Prostate gland (tissue), 2 donors: ENCODE data around the gene IFT27.

Experiments used
- CTCF ChIP-seq, 4 experiments: fragments of 200-600 bp in 2 of 4; fragments of 450-650 bp in 2 of 4; sonication (generic) in 2 of 4; IDR thresholded peaks; 1 replicate in 3 of 4; 2 replicates in 1 of 4; pipeline ENCODE4 v1.5.1; 2016 to 2019; ENCODE audit warnings: antibody characterized with exemption in 4 of 4, mild to moderate bottlenecking in 2 of 4, moderate library complexity in 2 of 4
- POLR2AphosphoS5 ChIP-seq: sonication (generic); formaldehyde crosslinking; IDR thresholded peaks from one replicate; pipeline ENCODE4 v1.6.1; 2017; ENCODE audit warnings: antibody characterized with exemption

GRCh38 chr22:36729321-36729720, 46.6 kb downstream of the IFT27 start:
- TF ChIP-seq POLR2AphosphoS5 (no peak), CTCF (IDR thresholded peaks at IDR 0.05) (no peak)
